CD1c-positive myeloid dendritic cell (primary cell): Measurements from ENCODE around the gene HOXA13.

Source experiments
- DNase-seq: peaks from one replicate; pipeline ENCODE4 v3.0.0-alpha.2; 2016; ENCODE audit errors: extremely low spot score

Gene HOXA13

DNA sequence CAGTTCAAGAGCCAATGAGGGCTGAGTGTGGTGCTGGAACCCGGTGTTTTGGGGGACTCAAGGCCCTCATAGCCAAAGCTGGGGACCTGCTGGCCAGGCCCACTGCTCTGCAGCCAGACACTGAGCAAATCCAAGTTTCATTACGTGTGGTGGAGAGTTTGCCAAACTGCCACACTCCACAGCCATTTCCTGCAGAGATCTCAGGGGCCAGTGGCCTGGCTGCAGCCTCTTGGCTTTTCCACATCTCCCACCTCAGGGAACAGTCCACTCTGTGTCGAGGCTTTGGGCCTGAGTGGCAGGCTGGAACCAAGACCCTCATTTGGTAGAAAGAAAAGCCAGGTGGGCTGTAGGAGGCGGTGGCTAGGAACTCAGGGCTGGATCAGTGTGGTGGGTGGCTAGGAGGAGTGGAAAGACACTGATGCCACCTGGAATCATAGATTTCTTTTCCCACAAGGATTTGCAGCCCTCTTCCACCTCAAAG is 18.1 kb downstream of the HOXA13 start:
- no peak for DNase-seq

DNA sequence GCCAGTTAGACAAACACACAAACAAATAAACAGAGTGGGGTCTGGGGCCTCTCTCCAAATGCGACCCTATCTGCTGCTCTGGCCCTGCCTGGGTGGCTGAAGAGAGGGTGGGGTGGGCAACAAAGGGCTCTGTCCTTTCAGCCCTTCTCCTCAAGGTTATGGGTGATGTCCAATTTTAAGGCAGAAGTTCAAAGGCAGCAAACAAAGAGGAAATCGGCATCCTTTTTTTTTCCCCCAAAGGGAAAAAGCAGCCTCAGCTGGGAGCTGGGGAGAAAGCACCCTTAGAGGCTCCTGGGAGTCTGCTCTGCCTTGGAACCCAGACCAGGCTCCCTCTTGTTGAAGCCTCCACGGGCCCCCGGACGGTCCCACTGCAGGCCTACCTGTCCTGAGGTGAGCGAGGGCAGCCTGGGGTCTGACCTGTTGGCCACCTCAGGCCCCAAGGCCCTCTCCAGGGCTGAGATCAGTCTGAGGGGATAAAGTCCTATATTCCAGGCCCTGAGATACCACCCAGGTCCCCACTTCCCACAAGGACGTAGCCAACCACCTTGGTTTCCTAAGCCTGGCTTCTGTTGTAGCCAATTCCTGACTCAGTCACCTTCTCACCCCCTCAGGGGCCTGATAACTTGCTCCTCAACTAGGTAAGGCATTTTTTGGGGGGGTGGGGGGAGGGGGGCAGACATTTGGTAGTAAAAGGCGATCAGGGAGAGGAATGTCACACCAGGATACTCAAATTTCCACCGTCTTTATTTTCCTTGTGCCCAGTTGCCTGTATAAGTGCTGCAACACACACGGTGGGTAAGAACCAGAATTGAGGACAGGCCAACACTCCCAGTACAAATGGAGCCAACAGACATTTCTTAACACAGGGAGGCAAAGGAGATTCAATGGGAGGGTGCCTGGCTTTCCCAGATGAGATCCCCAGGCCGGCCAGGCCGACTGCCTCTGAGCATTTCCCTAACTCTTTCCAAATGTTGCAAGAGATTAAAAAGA is 19.2 kb downstream of the HOXA13 start:
- DNase-seq, result no peak

DNA sequence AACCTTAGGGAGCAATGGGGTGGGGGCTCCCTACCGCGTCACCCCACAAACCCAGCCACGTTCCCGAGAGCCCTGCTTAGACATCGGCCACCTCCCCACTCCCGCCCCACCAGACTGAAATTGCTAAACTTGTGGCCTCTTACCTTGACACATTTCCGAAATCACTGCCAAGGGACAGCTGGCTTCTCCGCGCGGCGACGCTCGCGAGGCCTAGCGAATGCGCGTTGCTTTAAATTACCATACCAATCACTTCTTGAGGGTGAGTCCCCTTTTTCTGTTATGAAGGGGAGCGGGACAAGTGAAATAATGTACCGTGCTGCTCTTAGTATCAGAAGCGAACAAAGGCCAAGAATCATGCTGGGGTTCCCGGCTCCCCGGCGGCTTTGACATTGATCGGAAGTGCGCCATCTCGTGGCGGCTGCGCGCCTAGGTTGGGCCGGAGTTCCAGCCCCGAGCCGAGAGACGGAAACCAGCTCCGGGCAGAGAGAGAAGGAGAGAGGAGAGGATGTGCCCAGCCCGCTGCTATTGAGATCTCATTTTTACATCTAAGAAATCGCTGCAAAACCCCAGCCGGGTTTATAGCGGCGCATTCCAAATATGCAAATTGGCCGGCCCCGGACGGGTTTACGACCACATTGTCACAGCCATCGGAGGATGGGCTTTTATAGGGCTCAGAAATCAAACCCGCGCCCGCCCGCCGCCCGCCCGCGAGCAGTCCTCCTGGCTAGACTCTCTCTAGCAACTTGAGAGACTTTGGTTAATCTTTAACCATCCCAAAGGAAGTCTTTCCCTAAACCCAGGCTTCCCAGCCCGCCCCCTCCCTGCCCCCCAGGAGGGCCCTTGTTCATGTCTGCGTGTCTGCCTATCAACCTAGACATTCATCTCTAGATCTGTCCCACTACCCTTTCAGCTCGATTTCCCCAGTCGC is 20.1 kb downstream of the HOXA13 start:
- peak; percentile 81 for DNase-seq

DNA sequence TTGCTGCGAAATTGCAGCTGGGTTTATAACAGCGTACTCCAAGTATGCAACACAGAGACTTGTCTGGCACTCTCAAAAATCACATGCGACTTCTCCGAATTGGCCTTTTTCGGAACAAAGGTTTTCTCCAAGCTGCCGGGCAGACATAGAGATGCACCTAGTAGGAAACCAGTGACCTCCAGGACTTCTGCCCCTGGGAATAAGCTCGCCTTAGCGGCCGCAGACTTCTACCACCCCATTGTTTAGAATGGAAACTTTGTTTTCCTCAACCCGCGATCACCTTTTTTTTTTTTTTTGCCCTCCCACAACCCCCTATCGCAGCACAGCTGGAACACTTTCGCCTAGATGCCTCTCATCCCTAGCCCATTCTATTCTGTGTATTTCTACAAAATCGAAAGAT is 20.9 kb downstream of the HOXA13 start:
- DNase-seq, result no peak

DNA sequence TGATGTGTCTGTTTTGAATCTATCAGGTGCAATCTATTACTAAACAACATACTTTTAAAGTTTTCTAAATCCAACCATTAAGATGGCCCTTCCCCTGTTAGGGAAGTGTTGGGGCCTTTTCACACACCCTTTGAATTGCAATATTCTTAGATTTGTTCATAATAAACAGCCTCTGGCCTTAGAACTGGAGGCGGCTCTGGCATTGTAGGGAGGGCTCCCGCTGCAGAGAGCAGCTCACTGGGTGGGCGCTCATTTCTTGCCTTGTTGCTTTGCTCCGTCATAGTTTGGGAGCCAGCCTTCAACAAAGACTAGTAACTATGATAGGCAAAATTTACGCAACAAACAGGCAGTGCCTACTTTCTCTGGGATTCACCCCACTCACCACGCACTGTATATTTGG is 21.5 kb downstream of the HOXA13 start:
- DNase-seq, result no peak

DNA sequence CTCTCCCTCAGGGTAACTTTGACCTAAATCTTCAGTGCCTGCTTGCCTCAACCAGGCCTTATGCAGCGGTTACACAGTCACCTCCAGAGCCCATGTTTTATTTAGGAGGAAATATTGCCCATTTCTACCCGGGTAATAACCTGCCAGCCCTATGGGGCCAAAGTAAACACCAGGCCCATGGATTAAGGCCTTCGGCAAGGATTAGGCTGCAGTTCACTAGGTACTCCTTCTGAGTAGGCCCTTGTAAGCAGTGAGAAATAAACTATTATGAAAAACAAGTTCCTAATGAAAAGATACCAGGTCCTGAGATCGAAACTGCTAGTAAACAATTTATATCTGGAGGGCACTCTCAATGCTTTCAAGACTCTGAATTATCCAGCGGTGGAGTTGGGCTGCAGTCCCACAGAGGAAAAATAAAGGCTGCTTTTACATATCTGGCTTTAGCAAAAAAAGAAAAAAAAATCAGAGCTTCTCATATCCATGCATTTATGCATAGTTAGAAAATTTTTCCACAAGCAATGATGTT is 22.0 kb downstream of the HOXA13 start:
- no peak for DNase-seq

DNA sequence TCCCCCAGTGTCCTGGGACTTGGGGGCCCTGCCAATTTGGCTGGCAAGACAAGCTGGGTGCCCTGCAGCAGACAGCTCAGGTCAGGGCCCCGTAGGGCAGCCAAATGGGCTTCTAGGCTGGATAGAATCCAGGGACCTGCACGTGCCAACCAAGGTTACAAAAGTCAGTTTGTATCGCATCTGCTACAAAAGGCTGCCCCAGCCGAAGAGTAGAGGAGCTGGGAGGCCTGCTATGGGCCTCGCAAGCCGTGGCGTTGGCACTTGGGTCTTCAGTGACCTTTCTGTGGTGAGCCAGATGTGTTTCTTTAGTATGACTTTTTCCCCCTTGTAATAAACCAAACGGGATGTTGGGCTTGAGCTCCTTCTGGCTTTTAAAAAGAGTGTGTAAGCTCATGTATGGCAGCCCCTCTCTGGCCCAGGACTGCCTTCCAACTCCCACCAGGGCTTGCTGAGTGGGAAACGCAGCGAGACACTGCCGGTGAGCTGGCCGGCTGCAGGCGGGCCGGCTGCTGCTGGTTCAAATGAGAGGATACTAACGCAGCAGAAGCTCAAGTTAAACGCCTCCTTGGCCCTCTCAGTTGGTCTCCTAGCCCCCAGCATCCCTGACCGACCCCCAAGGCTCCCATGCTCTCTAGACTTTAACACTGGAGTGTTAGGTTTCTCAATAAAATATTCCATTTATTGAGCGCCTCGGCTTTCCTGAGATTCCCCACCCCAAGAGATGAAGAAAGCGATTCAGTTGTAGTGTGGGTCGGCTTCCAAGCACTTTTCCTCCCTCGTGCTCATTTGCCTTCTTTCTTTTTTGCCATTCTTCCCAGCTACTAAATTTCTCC is 22.7 kb downstream of the HOXA13 start:
- no peak for DNase-seq

DNA sequence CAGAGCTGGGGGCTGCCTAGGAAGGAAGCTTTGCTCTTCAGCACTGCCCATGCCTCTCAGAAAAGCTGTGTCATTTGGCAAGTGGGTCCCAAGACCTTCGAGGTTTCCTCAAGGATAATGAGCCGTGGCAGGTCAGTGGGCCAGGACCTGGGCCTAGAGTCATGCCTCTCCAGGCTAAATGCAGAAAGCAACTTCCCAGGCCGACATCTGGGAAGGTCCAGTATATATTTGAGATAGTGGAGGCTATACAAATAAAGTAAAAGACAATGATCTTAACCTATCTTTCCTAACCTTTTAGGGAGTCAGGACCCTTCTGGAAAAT is 23.4 kb downstream of the HOXA13 start:
- DNase-seq, result no peak

DNA sequence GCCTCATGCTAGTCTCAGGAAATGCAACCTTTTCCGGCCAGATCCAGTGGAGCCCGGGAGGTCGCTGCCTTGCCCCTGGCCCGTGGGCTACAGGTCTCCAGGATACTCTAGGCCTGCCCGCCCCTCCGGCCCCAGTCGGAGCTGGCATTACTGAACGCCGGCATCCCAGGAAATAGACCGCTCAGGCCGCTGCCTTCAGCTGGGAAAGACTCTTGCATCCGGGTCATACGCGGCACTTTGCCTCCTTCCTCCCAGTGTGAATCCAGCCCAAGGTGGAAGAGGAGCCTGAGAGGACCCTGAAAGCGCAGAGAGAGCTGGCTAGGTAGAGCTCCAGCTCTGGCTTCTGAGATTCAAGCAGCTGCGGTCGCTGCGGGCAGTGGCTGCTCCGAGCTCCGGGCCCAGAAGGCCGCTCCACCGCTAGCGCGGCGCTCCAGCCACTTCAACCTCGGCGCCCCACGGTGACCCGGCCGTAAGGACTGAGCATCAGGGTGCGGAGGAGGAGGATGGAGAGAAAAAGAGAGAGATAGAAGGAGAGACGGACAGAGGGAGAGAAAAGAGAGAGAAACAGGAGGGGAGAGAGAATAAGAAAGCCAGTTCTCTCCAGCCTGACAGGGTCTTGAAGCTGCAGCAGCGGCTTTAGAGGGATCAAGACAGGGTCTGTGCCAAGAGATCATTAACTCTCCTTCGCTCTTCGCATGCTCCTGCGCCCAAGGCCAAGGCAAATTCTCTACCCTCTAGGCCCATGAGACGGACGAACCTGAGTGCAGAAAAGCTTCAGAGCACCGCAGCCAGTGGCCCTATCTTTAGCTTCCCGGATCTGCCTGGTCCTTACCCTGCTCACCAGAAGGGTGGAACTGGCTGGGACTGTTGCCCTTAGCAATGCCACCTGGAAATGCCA is 24.0 kb downstream of the HOXA13 start:
- no peak for DNase-seq

DNA sequence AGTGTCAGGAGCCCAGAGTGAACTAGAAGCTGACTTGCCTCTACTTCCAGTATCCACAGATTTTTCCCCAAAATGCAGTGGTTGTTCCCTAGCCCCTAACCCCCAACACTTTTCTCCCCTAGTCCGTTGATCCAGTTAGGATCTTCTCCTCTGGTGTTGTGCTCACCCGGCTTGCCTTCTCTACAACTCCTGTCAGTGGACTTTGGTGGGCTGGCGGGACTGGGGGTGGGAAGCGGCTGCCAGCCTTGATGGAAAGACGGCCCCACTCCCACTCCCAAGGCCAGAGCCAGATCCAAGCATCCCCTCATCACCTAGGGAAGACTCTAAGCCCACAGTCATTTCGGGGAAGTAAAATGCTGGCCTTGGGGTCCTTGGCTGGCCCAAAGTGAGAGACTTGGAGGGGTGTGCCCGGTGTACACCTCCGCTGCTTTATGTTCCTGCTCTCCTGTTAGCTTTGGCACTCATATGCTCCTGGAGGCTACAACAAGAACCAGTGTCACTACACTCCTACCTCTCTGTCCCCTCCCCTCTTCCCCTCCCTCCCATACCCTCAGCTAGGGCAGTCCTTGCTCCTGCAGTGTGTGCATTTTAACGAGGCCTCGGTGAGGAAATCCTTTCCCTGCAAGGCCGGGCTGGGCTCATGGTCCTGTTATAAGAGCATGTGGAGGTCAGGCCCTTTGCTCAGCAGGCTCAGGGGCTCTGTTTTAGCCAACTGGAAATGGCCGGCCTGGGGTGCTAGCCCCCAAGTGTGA is 24.8 kb downstream of the HOXA13 start:
- no peak for DNase-seq

DNA sequence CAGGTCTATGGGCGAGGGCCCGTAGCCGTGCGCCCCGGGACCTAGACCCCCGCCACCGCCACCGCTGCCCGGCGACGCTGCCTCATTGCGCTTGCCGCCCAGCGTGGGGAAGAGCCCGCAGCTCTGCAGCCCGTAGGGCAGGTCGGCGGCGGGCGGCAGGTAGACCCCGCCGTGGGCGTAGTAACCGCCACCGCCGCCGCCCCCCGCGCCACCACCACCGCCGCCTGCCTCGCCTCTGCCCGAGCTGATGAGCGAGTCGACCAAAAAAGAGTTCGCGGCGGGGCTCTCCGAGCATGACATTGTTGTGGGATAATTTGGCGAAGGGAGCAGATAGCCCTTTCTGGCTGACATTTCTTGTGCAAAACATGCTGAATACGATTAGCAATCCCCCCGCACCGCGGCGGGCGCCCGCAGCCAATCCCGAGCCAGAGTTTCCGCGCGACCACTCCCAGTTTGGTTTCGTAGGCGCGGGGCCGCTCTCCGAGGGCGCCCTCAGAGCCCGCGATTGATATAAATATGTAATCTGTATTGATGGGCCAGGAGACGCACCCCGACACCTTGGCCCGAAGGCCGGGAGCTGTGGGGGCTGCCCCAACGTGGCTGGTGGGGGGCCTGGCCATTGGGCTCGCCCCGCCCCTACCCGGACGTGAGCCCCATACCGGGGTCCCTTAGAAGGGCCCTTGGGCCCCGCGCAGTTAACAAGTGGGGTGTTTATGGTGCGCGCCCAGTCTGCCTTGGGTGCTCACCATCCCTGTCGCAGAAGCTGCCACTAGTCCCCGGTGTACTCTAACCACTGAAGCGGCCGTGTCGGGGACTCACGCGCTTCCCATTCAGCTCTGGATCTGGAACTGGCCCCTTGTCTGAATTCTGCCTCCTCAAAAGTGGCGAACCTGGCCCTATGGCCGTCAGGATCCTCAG is 25.7 kb downstream of the HOXA13 start, which contains the start of gene HOXA10:
HOXA10 (minus strand) TSS at position 365 of the 918 bp plus-strand sequence; CDS start at position 351, 14 bp downstream.
- DNase-seq, result no peak

DNA sequence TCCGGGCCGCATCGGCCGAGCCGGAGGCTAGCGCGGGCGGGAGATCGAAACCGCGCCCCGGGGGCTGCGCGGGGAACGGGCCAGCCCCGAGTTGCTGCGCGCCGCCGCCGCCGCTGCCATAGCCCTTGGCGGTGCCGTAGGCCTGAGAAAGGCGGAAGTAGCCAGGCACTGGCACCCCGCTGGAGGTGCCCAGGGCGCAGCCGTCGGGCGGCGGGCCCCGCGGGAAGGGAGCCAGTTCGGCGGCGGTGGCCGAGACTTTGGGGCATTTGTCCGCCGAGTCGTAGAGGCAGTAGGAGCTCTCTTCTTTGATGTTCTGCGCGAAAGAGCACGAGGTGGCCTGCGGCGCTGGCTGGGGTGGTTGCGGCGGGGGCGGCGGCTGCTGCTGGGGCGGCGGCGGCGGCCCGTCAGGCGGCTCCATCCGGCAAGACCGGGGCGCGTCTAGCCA is 26.4 kb downstream of the HOXA13 start:
- DNase-seq, result peak; percentile 76

DNA sequence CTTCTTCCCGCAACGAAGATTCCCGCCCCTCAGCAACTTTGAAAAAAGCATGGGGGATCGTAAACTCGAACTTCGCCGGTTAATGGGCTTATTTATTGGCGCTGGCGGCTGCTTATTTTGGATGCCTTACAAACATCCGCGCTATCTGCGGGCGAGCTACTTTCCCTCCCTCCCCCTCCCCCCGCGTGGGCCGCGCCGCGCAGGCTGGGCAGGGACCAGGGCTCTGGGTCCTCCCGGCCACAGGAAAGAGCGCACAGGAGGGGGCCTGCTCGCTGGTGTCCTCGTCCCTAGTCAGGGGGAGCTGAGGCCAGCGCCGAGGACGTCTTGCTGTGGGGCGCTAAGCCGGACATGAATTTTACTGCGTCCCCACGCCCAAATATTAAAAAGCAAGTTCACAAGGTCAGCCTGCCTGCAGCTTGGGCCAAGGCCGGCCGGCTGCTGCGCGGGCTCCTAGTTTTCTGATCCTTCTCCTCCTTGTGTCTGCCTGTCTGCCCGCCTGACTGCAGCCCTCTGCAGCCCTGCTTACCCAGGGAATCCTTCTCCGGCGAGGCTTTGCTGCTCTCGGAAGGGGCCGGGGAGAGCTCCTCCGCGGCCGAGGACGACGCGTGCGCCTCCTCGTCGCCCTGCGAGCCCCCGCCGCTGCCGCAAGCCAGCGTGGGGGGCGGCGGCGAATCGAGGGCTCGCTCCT is 26.9 kb downstream of the HOXA13 start:
- DNase-seq, result no peak

DNA sequence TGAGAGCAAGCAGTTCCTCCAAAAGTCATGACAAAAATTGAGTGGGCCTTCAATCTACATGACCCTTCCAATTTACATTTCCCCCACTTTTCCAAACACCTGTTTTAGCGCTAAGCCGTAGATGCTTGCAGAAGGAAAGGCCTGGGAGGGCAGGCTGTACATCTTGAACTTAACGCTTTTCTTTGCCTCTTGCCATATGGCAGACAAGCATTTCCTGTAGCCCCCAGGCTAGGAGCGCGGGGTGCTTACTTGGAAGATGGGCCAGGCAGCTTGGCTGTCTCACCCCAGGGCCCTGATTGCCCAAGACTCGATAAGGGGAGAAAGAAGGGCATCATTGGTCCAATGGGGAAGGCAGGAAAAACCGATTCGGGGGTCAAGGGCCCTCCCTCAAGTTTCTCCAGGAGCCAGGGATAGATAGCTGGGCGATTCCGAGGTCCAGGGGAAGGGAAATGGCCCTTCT is 27.5 kb downstream of the HOXA13 start:
- DNase-seq, result no peak

DNA sequence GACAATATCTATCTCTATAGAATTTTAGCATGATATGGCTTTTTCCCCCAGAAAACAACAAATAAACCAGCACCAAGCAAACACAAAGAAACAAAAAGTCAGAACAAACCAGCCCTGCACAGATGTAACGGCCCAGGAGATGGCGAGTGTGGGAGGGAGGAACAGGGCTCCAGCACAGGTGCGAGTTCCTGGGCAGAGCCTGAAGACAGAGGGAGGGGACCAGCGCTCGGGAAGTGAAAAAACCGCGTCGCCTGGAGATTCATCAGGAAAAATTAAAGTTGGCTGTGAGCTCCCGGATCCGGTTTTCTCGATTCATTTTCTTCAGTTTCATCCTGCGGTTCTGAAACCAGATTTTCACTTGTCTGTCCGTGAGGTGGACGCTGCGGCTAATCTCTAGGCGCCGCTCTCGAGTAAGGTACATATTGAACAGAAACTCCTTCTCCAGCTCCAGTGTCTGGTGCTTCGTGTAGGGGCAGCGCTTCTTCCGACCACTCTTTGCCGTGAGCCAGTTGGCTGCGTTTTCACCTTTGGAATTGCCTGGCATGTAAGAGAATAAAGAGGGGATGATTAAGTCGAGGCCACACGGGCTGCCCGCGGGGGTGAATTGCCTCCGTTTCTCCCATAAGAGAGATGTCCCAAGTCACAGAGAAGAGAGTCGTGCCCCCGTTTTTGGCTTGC is 28.1 kb downstream of the HOXA13 start:
- no peak for DNase-seq

DNA sequence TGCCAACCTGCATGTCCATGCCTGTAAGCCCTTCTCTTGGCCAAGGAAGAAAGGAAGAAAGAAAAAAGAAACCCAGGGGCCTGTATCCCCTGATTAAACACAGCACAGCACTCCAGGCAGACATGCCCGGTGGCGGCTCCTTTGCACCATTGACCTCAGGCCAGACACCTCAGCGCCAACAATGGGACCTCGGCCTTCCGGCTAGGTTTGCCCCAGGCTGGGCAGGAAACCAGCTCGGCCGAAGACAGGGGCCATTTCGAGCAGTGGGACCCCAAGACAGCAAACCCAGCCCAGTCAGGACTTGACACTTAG is 28.6 kb downstream of the HOXA13 start:
- no peak for DNase-seq
